Measurements from ENCODE around the gene FAR2. TPM values are rescaled to one million over a fixed set of nuclear protein-coding genes. Genes with fewer than 3 reads are reported as not detected.
"Not testable (repeated sequence)": the region's sequence is repeated elsewhere in the genome, so short reads cannot be mapped to it uniquely, and the experiment has no call there.

FAR2 gene
- polyA plus RNA-seq, 1 of the 3 experiments (the other 2 are of a cell fraction): 7.4 TPM

GRCh38 chr12:29182247-29182646 is 33.2 kb downstream of the FAR2 start:
- WGBS (ENCODE audit: low lambda C conversion rate): 83% methylated on average over 3 of the region's 4 CpGs
- H2AFZ ChIP-seq (ENCODE audit: low read depth); CTCF ChIA-PET; H3F3A ChIP-seq (replicated peaks; ENCODE audit: insufficient read depth); H3K27me3 ChIP-seq (ENCODE audit: insufficient read depth); H3K36me3 ChIP-seq (replicated peaks in 1 of 2; ENCODE audit: control insufficient read depth in 1 of 2, insufficient read depth in 2 of 2, low read length in 1 of 2); H3K79me2 ChIP-seq (ENCODE audit: insufficient read depth); H4K20me1 ChIP-seq (ENCODE audit: insufficient read depth); H3K27ac ChIP-seq (ENCODE audit: low read depth in 2 of 2, low read length in 1 of 2); DNase-seq; POLR2A ChIA-PET; H3K4me3 ChIP-seq (ENCODE audit: low read depth in 2 of 2, low read length in 1 of 2); H3K9me2 ChIP-seq; H3K4me1 ChIP-seq (ENCODE audit: control insufficient read depth in 1 of 2, insufficient read depth in 2 of 2, low read depth in 1 of 2, low read length in 1 of 2); H3K9ac ChIP-seq; H3K4me2 ChIP-seq; H3K9me3 ChIP-seq: not testable (repeated sequence)

DNA sequence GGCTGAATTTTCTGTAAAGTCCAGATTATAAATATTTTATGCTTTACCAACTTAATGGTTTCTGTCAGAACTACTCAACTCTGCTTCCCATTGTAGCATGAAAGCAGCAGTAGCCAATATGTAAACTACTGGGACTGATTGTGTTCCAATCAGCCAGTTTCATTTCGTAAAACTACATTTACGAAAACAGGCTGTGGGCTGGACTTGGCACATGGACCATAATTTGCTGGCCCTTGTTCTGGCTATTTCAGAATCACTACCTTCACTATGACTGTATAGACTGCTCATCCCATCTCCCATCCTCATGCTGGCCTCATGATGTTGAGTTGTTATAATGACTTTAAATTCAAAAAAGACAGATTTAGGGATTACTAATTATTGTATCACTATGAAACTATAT is 38.7 kb downstream of the FAR2 start:
- no peak for DNase-seq
- no peak overlapping the region for H3K4me2 ChIP-seq
- WGBS (ENCODE audit: low lambda C conversion rate): 97% methylated on average over 2 of the region's 2 CpGs

GRCh38 chr12:29191267-29191850 is 42.3 kb downstream of the FAR2 start:
- Histone ChIP-seq H3F3A (replicated peaks; ENCODE audit: insufficient read depth) (no peaks in the 10 kb centered on the region), H3K9ac (no peak overlapping the region), H3K9me2 (no peaks in the 10 kb centered on the region), H3K27ac (ENCODE audit: low read depth in 2 of 2, low read length in 1 of 2) (no peak overlapping the region), H3K79me2 (ENCODE audit: insufficient read depth) (no peaks in the 10 kb centered on the region), H4K20me1 (ENCODE audit: insufficient read depth) (no peaks in the 10 kb centered on the region), H3K27me3 (ENCODE audit: insufficient read depth) (no peaks in the 10 kb centered on the region), H3K9me3 (no peaks in the 10 kb centered on the region), H3K36me3 (replicated peaks in 1 of 2; ENCODE audit: control insufficient read depth in 1 of 2, insufficient read depth in 2 of 2, low read length in 1 of 2) (no peaks in the 10 kb centered on the region), H3K4me3 (ENCODE audit: low read depth in 2 of 2, low read length in 1 of 2) (no peak overlapping the region), H2AFZ (ENCODE audit: low read depth) (no peak overlapping the region), H3K4me1 (ENCODE audit: control insufficient read depth in 1 of 2, insufficient read depth in 2 of 2, low read depth in 1 of 2, low read length in 1 of 2) (no peaks in the 10 kb centered on the region), H3K4me2 (no peak overlapping the region)
- WGBS (ENCODE audit: low lambda C conversion rate): 83% methylated on average over 6 of the region's 6 CpGs
- ChIA-PET POLR2A (no interaction called here), CTCF (interaction anchor here (0.7 to 1.3 kb wide), 3 partner anchors 14 to 29 kb away, joined by 3 read pairs; no protein-coding TSS in a partner anchor)
- no peak for DNase-seq
- TF ChIP-seq USF1 (IDR thresholded peaks at IDR 0.05; ENCODE audit: borderline replicate concordance, low read depth) (no peak), GABPA (IDR thresholded peaks at IDR 0.05; ENCODE audit: low read depth) (no peak), CTCF (IDR thresholded peaks at IDR 0.05) (no peak), RXRA (IDR thresholded peaks at IDR 0.05; ENCODE audit: borderline replicate concordance, low read depth) (no peak), FOXM1 (IDR thresholded peaks at IDR 0.05; ENCODE audit: low read depth) (no peak), TAF1 (IDR thresholded peaks at IDR 0.05; ENCODE audit: borderline replicate concordance, low read depth, low read length) (no peak), SIN3A (IDR thresholded peaks at IDR 0.05; ENCODE audit: borderline replicate concordance, low read depth, low read length) (no peak), JUND (IDR thresholded peaks at IDR 0.05) (no peak), RAD21 (IDR thresholded peaks at IDR 0.05; ENCODE audit: low read length) (no peak), MEF2A (IDR thresholded peaks at IDR 0.05; ENCODE audit: borderline replicate concordance, low read depth) (no peak)
- TF ChIP-seq, protein P1, sequence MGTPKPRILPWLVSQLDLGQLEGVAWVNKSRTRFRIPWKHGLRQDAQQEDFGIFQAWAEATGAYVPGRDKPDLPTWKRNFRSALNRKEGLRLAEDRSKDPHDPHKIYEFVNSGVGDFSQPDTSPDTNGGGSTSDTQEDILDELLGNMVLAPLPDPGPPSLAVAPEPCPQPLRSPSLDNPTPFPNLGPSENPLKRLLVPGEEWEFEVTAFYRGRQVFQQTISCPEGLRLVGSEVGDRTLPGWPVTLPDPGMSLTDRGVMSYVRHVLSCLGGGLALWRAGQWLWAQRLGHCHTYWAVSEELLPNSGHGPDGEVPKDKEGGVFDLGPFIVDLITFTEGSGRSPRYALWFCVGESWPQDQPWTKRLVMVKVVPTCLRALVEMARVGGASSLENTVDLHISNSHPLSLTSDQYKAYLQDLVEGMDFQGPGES (IDR thresholded peaks at IDR 0.05; ENCODE audit: low read depth, low read length): no peak
- TF ChIP-seq, protein P2, sequence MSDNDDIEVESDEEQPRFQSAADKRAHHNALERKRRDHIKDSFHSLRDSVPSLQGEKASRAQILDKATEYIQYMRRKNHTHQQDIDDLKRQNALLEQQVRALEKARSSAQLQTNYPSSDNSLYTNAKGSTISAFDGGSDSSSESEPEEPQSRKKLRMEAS (IDR thresholded peaks at IDR 0.05; ENCODE audit: low read depth): no peak

More for the DNA sequence above, 38.7 kb downstream of the FAR2 start:
- ChIA-PET CTCF (no interaction called here), POLR2A (no interaction called here)
- no peaks in the 10 kb centered on the region for H3F3A ChIP-seq (replicated peaks; ENCODE audit: insufficient read depth)
- no peak overlapping the region for H3K9ac ChIP-seq
- H3K36me3 ChIP-seq (replicated peaks in 1 of 2; ENCODE audit: control insufficient read depth in 1 of 2, insufficient read depth in 2 of 2, low read length in 1 of 2): no peaks in the 10 kb centered on the region
- no peak for TF ChIP-seq RXRA (IDR thresholded peaks at IDR 0.05; ENCODE audit: borderline replicate concordance, low read depth)
- TF ChIP-seq EZH2phosphoT487 (IDR thresholded peaks at IDR 0.05; ENCODE audit: borderline replicate concordance, low read depth): no peak
- no peak for TF ChIP-seq GABPA (IDR thresholded peaks at IDR 0.05; ENCODE audit: low read depth)
- no peak for TF ChIP-seq EP300 (IDR thresholded peaks at IDR 0.05; ENCODE audit: borderline replicate concordance in 1 of 2, low read depth in 1 of 2, low read length in 1 of 2)
- TF ChIP-seq MXI1 (IDR thresholded peaks at IDR 0.05; ENCODE audit: low read depth, low read length): no peak
- TF ChIP-seq GATA2 (CRISPR knock-in tag; IDR thresholded peaks at IDR 0.05): no peak
- no peak for TF ChIP-seq YY1 (IDR thresholded peaks at IDR 0.05; ENCODE audit: low read depth)
- TF ChIP-seq JUND (IDR thresholded peaks at IDR 0.05): no peak
- TF ChIP-seq, protein P1 (IDR thresholded peaks at IDR 0.05; ENCODE audit: low read depth, low read length): no peak
- TF ChIP-seq RFX5 (IDR thresholded peaks at IDR 0.05; ENCODE audit: low read length): no peak
- no peak for TF ChIP-seq NRF1 (IDR thresholded peaks at IDR 0.05; ENCODE audit: low read depth, low read length)
- TF ChIP-seq RAD21 (IDR thresholded peaks at IDR 0.05; ENCODE audit: low read length): no peak
- no peak for TF ChIP-seq FOSL2 (IDR thresholded peaks at IDR 0.05; ENCODE audit: borderline replicate concordance, low read depth)
- no peak for TF ChIP-seq SIN3A (IDR thresholded peaks at IDR 0.05; ENCODE audit: borderline replicate concordance, low read depth, low read length)
- no peaks in the 10 kb centered on the region for H3K27me3 ChIP-seq (ENCODE audit: insufficient read depth)
- no peaks in the 10 kb centered on the region for H3K9me2 ChIP-seq
- no peak overlapping the region for H2AFZ ChIP-seq (ENCODE audit: low read depth)
- H3K4me3 ChIP-seq (ENCODE audit: low read depth in 2 of 2, low read length in 1 of 2): no peak overlapping the region
- no peak overlapping the region for H3K27ac ChIP-seq (ENCODE audit: low read depth in 2 of 2, low read length in 1 of 2)
- H4K20me1 ChIP-seq (ENCODE audit: insufficient read depth): no peaks in the 10 kb centered on the region
- no peaks in the 10 kb centered on the region for H3K79me2 ChIP-seq (ENCODE audit: insufficient read depth)
- no peaks in the 10 kb centered on the region for H3K9me3 ChIP-seq
- no peaks in the 10 kb centered on the region for H3K4me1 ChIP-seq (ENCODE audit: control insufficient read depth in 1 of 2, insufficient read depth in 2 of 2, low read depth in 1 of 2, low read length in 1 of 2)
